Measurements from ENCODE around the gene ST8SIA6.

Gene ST8SIA6

DNA sequence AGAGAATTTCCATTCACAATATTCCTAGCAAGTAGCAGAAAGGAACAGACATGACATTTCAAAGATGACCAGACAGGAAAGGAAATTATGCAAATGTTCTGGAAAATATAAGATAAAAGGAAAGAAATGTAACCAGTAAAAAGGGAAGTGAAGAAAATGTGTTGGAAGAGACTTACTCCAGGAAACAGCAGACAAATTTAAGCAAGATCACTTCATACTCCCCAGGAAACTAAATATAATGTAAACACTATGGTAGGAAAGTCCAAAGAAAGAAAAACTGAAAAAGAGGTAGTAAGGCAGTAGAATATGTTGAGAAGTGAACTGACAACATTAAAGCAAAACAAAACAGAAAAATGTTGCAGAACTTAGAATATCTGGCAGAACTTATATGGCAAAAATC lies 6.4 kb upstream of the ST8SIA6 start:
- in situ Hi-C loops (cut with HindIII; ENCODE audit: low sequenced_read_pairs): no loop called here

DNA sequence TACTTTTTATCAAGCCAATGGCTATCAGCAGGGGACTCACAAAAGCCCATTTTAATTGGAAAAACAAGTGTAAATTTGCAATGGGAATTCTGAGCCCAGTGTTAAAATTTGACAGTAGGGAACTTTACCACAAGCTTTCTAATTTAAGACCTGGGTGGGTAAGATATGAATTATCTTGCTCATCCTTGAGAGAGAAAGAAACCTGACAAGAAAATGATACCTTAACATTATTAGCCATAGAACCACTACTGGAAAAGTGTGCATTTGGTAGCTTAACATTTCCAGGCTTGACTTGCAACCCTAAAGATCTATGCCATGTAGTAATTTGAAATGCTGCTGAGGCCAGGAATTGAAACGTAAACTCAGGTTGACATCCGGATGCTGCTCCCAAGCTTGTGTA lies 2.7 kb upstream of the ST8SIA6 start:
- in situ Hi-C loops (cut with HindIII; ENCODE audit: low sequenced_read_pairs): no loop called here

DNA sequence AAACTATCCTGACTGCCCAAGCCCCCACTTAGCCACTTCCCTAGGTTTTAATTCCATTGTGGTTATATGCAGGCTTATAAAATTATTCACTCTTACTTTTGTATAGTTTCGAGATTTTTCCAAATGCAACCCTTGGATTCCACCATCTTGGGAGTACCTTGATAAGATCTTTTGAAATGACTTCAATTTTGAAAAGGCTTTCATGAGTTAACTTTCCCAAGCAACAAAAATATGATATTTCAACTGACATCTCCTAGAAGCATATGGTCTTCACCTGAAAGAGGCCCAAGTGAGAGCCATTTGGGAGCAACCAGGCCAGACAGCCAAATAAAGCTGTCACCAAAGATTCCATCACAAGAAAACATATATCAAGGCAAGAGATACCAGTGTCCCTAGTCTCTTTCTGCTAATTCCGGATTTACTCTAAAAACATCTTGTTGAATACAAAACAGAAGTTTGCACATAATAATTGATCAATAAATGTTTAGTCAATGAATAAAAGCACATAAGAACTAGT lies 1.7 kb upstream of the ST8SIA6 start:
- in situ Hi-C loops (cut with HindIII; ENCODE audit: low sequenced_read_pairs): no loop called here

DNA sequence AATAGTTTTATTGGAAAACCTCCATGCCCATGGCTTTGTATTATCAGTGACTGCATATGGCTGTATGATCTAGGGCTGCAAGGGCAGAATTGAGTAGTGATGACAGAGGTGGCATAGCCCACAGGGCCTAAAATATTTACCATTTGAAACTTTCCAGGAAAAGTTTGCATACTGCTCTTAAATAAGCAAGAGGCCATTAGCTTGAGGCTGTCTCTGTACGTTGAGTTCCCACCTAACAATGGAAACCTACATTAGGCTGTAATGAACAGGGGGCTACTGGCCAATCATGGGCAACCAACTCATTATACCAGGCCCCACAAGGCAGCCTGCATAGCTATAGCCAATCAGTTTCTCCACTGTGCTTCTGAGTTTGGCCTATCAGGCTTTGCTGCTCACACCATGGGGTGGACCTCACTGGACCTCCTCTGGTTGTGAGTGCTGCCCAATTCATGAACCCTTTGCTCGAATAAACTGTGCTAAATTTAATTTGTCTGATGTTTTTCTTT lies 673 bp upstream of the ST8SIA6 start:
- in situ Hi-C loops (cut with HindIII; ENCODE audit: low sequenced_read_pairs): no loop called here

DNA sequence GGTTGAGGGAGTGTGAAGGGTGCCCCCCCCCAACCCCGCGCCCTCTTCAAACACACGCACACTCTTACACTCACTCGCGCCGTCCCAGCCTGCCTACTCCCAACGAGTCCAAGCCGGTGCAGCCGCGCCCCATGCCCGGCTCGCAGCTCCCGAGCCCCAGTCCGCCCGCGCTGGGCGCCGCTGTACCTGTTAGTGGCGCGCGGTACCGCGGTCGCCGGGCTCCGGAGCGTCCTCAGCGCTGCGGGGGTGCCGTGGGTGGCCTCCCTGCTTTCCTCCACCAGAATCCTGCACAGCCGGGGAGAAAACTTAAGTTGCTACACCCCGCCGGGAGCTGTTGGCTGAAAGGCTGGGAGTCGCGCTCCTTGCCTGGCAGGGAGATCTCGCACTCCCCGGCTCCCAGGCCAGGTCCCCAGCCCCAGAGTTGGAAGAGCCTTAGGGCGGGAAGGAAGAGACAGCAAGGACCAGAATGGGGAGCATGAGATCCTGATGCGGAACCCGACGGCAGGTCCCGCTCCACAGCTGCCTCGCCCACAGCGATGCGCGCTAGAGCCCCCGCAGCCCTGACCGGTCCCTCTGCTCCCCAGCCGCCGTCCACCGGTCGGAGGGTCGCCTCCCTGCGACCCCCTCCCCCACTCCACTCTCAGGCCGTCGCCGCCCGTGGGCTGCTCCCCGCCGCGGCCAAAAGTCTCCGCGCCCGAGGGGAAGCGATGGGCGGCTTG lies 863 bp downstream of the ST8SIA6 start:
- in situ Hi-C loops (cut with HindIII; ENCODE audit: low sequenced_read_pairs): no loop called here

DNA sequence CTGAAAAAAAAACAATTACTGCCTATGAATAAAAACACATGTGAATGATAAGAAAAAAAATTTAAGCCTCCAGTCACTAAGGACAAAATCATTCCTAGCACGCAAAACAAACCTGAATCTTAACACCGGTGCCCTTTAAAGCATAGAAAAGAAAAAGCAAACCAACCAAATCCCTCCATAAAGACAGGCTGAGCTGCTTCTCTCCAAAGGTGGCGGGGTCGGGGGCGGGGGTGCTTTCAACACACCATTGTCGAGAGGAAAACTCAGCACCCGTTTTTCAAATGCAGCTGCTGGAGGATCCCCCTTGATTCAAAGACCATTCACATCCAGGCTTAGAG lies 1.4 kb downstream of the ST8SIA6 start:
- in situ Hi-C loops (cut with HindIII; ENCODE audit: low sequenced_read_pairs): no loop called here

DNA sequence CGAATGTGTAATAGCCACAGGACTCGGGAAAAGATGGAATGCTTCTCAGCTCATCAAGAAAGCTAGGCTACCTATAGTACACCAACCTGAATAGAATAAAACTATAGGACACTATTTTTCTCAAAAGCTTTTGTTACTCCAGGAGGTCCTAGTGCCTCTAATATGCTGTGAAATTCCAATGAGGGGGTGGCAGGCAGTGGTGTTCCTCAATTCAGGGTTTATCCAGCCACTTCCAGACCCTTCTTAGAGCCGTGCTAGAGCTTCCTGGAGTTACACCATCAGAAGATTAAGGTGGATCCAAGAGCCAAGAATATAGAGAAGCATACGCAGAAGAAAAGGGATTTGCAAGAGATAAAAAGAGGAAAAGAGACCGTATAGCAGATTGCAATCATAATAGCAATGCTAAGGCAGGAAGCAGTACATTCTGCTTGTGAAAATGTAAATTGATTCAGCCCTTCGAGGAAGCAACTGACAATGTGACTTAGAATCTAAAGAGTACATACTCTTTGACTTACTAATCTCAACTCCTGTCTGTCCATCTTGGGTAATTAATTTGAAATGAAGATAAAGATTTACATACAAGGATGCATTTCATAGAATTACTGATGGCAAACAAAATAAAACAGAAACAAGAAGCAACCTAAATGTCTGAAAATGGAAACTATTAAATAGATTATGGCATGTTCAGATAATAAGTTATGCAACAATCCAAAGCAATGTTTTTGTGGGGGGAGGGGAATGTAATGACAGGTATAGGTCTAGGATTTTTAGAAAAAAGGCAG lies 2.1 kb downstream of the ST8SIA6 start:
- in situ Hi-C loops (cut with HindIII; ENCODE audit: low sequenced_read_pairs): no loop called here

DNA sequence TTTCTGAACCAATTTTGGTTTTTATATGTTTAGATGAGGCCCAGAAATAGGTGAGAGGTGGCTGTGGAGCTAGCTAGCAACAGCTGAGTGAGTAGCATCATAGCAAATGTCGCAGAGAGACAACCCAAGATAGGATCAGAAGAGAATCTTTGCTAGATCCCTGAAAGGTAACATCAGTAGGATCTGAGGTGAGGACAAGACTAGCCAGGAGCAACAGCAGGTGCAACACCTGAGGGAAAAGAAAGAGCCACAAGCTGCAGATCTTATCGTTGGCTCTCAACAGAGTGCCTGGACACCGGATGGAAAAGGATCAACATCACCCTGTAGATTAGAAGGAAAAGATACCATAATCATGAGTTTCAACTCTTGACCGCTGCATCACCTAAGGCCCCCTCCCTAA lies 4.4 kb downstream of the ST8SIA6 start:
- in situ Hi-C loops (cut with HindIII; ENCODE audit: low sequenced_read_pairs): no loop called here

DNA sequence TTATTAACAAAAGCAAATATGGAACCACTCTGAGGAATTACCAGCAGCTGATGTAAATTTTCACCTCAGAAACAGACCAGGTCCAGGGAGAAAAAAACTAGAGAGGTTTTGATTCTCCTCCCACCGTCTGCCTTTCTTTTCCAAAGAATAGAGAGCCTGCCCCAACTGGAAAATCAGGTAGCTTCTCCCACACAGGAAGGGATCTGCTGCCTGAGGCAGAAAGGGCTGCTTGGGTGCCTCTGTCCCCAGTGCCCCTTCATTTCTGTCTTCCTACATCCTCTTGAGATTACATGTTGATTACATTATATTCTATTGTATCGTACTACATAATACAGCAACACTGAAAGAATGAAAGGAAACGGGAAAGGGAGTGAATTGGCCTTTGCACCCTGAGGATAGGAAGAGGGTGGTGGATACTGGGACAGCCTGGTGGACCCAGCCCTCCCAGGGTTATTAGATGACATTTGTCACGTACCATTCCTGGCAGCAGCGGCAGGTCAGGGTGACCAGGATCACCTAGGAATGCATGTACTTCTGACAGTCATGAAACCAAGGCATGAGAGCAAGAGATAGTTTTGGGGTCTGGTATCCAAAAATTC lies 8.9 kb downstream of the ST8SIA6 start:
- in situ Hi-C loops (cut with HindIII; ENCODE audit: low sequenced_read_pairs): no loop called here

DNA sequence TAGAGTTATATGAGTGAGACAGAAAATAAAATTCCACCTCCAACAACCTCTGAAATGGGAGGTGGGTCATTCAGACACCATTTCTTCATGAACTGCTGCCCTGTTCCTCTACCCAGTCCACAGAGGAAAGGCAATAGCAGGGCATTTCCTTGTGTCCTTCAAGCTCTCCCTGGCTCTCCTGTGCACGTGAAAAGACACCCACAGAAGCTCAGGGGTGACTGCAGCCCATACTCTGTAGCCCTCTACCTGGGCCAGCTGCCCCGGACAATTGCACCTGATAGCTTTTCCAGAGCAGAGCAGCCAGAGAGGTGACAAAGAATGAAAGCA lies 10.0 kb downstream of the ST8SIA6 start:
- in situ Hi-C loops (cut with HindIII; ENCODE audit: low sequenced_read_pairs): no loop called here

DNA sequence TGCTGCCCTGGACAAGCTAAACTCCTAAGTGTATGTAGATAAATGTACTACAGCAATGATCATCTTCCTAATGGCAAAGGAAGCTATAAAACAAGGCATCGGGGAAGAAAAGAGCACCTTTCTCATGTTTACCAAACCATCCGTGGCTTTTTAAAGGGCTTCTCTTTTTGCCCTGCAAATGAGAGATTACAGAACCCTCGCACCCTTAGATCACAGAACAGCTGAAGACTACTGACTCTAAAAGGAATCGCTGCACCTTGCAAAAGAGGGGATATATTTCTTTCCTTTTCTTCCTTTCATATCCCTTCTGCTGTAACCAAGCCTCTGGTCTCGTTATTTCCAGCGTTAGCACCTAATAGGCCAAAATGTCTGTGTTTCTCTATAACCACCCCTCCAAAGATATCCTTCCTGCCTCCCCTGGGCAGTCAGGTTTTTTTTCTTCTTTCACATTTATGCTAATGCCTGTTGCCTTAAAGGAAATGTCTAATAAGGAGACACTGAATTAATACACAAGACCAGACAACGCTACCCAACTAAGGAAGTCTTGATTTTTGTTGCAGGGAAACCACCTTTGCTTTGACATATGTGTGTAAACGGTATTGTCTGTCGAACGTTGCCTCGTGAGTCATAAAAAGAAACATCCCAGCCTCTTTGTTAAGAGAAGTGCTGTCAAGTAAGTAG lies 10.5 kb downstream of the ST8SIA6 start:
- in situ Hi-C loops (cut with HindIII; ENCODE audit: low sequenced_read_pairs): no loop called here

DNA sequence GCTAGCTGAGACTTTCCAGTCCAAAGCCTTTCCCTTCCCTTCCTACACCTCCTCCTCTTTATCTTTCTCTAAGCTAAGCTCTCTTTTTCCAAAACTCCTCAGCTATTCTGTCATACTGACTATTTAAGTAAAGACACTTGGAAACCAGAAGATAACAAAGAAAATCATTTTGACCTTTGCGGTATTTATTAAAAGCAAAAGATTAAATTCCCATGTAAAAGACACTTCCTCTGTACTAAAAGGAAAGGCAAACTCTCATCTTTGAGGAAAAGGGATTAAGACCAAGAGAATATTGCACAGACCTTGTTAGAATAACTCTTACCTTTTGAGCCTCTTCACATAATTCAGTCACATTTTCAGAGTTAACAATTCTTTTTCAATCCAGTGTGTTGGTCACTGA lies 15.8 kb downstream of the ST8SIA6 start:
- in situ Hi-C loops (cut with HindIII; ENCODE audit: low sequenced_read_pairs): loop anchor here (5.0 kb wide), 1 partner anchor 51 kb away; no protein-coding TSS in a partner anchor

DNA sequence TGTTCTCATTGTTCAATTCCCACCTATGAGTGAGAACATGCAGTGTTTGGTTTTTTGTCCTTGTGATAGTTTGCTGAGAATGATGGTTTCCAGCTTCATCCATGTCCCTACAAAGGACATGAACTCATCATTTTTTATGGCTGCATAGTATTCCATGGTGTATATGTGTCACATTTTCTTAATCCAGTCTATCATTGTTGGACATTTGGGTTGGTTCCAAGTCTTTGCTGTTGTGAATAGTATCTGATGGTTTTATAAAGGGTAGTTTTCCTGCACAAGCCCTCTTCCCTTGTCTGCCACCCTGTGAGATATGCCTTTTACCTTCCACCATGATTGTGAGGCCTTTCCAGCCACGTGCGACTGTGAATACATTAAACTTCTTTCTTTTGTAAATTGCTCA lies 17.8 kb downstream of the ST8SIA6 start:
- in situ Hi-C loops (cut with HindIII; ENCODE audit: low sequenced_read_pairs): loop anchor here (5.0 kb wide), 1 partner anchor 49 kb away; no protein-coding TSS in a partner anchor

DNA sequence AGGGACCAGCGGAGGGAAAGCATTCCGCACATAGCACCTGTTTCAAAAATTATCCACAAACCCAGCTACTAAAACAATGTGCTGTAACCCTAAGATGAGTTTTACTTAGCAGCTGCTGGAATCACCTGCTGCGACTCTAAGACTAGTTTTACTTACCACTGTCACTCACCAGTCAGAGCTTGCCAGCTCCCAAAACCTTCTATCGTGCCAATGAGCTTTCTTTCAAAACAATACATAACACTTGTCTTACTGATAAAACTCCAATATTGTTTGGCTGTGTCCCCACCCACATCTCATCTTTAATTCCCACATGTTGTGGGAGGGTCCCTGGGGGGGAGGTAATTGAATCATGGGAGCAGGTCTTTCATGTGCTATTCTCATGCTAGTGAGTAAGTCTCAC lies 18.4 kb downstream of the ST8SIA6 start:
- in situ Hi-C loops (cut with HindIII; ENCODE audit: low sequenced_read_pairs): loop anchor here (5.0 kb wide), 1 partner anchor 49 kb away; no protein-coding TSS in a partner anchor

DNA sequence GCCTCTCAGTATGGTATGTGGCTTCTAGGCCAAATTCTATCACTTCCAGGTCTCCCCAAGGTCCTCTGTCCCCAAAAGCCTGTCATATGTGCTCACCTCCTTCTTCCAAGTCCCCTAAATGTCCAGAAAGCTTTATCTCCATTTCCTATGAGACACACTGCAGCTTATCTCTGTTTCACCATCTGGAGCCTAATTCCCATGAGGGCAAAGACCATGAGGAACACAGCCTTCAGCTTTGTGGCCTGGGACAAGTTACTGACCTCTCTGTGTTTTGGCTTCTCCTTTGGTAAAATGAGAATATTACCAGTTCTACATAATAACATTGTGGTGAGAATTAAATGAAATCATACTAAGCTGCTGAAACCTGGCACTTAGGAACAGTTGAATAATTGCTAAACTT lies 19.2 kb downstream of the ST8SIA6 start:
- in situ Hi-C loops (cut with HindIII; ENCODE audit: low sequenced_read_pairs): loop anchor here (5.0 kb wide), 1 partner anchor 48 kb away; no protein-coding TSS in a partner anchor

DNA sequence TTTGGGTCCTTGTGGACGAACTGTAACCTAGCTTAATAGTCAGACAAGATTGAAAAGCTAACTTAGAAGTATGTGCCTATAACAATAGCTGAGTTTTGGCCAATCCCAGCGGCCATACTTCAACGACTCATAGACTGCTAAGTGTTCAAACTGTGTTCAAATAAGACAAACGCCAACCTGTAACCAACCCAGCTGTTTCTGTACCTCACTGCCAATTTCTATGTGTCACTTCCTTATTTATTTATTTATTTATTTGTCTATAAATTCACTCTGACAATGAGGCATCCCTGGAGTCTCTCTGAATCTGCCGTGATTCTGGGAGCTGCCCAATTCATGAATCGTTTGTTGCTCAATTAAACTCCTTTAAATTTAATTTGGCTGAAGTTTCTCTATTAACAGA lies 21.7 kb downstream of the ST8SIA6 start:
- in situ Hi-C loops (cut with HindIII; ENCODE audit: low sequenced_read_pairs): no loop called here

DNA sequence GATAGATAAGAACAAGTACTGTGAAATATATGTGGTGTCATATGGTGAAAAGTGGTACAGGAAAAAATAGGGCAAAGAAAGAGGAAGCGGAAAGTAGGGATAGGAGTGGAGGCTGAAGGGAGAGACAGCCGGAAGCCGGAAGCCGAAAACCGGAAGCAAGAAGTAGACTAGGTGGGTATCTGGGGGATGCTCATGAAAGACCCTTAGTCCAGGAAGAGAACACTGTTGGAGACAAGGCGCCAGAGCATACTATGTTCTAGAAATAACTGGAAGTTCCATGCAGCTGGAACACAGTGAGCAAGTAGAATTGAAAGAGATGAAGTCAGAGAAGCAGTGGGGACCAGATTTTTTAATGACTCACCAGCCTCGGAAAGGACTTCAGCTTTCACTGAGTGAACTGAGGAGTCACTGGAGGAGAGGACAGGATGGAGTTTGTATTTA lies 22.5 kb downstream of the ST8SIA6 start:
- in situ Hi-C loops (cut with HindIII; ENCODE audit: low sequenced_read_pairs): no loop called here

DNA sequence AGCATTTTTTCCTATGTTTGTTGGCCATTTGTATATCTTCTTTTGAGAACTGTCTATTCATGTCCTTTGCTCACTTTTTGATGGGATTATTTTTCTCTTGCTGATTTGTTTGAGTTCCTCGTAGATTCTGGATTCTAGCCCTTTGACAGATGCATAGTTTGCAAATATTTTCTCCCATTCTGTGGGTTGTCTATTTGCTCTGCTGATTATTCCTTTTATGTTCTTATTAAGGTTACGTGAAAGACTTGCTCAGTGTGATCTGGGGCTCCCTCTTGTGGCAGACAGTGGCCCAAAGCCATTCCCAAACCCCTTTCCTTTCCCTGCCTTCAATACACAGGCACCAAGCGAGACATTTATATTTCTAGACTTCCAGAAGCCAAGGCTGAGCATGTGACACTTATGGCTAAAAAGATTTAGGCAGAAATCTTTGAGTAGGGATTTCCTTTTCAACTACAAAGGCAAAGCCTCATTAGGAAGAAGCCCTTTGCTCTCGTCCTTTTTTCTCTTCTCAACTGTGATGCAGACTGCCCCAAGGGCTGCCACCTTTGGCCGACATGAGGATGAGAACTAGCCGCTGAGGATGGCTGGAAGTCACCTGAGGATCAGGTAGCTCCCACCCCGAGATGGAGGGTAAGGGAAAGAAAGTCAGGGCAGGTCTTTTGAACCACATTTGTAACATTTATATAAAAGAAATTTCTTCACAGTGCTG lies 23.6 kb downstream of the ST8SIA6 start:
- in situ Hi-C loops (cut with HindIII; ENCODE audit: low sequenced_read_pairs): no loop called here

DNA sequence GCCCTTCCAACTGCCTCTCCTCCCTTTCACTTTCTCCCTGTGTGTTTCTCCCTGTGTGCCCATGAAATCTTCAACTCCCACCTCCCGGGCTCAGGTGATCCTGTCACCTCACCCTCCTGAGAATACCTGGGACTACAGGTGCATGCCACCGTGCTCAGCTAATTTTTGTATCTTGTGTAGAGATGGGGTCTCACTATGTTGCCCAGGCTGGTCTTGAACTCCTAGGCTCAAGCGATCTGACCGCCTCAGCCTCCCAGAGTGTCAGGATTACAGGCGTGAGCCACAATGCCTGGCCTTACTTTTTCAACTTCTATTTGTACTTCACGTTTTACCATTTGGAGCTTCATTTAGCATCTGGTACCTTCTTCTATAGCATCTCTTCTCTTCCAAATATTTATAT lies 24.9 kb downstream of the ST8SIA6 start:
- in situ Hi-C loops (cut with HindIII; ENCODE audit: low sequenced_read_pairs): no loop called here

DNA sequence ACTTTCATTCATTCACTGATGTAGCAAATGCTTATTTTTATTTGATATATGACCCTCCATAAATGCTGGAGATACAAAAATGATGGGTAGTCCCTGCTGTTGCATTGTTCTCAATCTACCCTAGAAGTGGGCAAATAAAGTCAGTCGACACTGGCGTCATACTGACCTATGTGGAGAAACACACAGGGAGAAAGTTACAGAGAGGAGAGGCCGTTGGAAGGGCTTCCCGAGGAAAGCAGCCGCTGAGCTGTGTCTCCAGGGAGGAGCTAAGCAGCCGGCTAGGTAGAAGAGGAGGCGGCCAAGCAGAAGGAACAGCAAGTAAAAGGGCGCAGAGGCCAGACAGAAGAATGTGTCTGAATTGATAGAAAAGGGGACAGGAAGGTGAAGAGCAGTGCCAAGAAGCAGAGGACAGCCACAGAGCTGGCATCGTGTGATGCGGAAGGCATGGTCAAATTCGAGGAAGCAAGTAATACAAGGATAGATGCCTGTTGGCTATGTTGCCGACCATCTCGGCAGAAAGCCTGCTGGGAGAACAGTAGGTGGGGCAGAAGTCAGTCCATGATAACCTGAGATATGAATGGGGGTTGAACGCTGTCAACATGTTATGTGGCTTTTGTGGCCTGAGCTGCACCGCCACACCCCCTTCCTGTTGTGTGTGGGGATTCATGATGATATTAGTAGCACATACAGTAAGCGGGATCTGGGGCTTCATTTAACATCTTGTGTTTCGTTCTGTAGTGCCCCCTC lies 25.9 kb downstream of the ST8SIA6 start:
- in situ Hi-C loops (cut with HindIII; ENCODE audit: low sequenced_read_pairs): no loop called here
